PC-3 (cell line): Measurements from ENCODE around the gene TSGA10IP. TPM values are rescaled to one million over a fixed set of nuclear protein-coding genes. Genes with fewer than 3 reads are reported as not detected.

Experiments
- ATAC-seq: fragments of 200-7000 bp; cut with Tn5 transposase; 2 replicates; pipeline ENCODE4 v1.9.1; 2020; ENCODE audit warnings: mild to moderate bottlenecking, moderate library complexity
- Bru-seq: library from RNA; stranded (reverse); fragments of 400-500 nt; gene quantifications from one replicate; lab custom pipeline; 2021; lab: Mats Ljungman, UMichigan
- BruChase-seq, 2 experiments: library from RNA; stranded (reverse); fragments of 400-500 nt; gene quantifications; one replicate each; lab custom pipeline; 2021; lab: Mats Ljungman, UMichigan
- BruUV-seq: library from RNA; stranded (reverse); fragments of 400-500 nt; replicated peaks from 2 replicates; lab custom pipeline; 2021; lab: Mats Ljungman, UMichigan
- CTCF ChIA-PET: fragments of 300-600 bp; sonication (Branson Sonifier 250); formaldehyde crosslinking; loops from one replicate; lab custom pipeline; 2022; ENCODE audit warnings: antibody characterized with exemption; lab: Charles Lee
- POLR2A ChIA-PET: fragments of 300-600 bp; sonication (Branson Sonifier 250); formaldehyde crosslinking; loops from one replicate; lab custom pipeline; 2022; ENCODE audit warnings: antibody characterized with exemption; ENCODE audit not compliant: unreplicated experiment; lab: Charles Lee
- DNase-seq: peaks from one replicate; pipeline ENCODE4 v3.0.0-alpha.2; 2015
- H2AFZ ChIP-seq: fragments of 300-600 bp; sonication (generic); 2 replicates; pipeline ENCODE4 v1.6.0; 2016; ENCODE audit warnings: antibody characterized with exemption, low read length
- H3F3A ChIP-seq: fragments of 300-600 bp; sonication (generic); one replicate; pipeline ENCODE4 v1.6.0; 2017; ENCODE audit warnings: antibody characterized with exemption, low read length, control low read depth, mild to moderate bottlenecking; ENCODE audit not compliant: unreplicated experiment
- H3K27ac ChIP-seq: fragments of 300-600 bp; sonication (generic); 2 replicates; pipeline ENCODE4 v1.5.1; 2016; ENCODE audit warnings: mild to moderate bottlenecking, low read length
- H3K27me3 ChIP-seq: fragments of 300-600 bp; sonication (generic); 2 replicates; pipeline ENCODE4 v1.6.1; 2016; ENCODE audit warnings: low read length, mixed read lengths
- H3K36me3 ChIP-seq: fragments of 300-600 bp; sonication (generic); 2 replicates; pipeline ENCODE4 v1.6.1; 2016; ENCODE audit warnings: low read depth, mixed run types, low read length, mixed read lengths
- H3K4me1 ChIP-seq: fragments of 300-600 bp; sonication (generic); 2 replicates; pipeline ENCODE4 v1.5.1; 2016; ENCODE audit warnings: low read length; ENCODE audit not compliant: insufficient read depth
- H3K4me2 ChIP-seq: fragments of 300-600 bp; sonication (generic); 2 replicates; pipeline ENCODE4 v1.6.0; 2016; ENCODE audit warnings: low read length
- H3K4me3 ChIP-seq: fragments of 300-600 bp; sonication (generic); 2 replicates; pipeline ENCODE4 v1.5.1; 2016; ENCODE audit warnings: mild to moderate bottlenecking, low read length, mixed read lengths
- H3K79me2 ChIP-seq: fragments of 300-600 bp; sonication (generic); 2 replicates; pipeline ENCODE4 v1.6.1; 2017; ENCODE audit warnings: low read length, mixed read lengths
- H3K9ac ChIP-seq: fragments of 300-600 bp; sonication (generic); 2 replicates; pipeline ENCODE4 v1.6.0; 2016; ENCODE audit warnings: mild to moderate bottlenecking, low read length
- H3K9me2 ChIP-seq: fragments of 300-600 bp; sonication (generic); replicated peaks from 2 replicates; pipeline ENCODE4 v1.6.1; 2016; ENCODE audit warnings: mixed run types, low read length, mixed read lengths
- H3K9me3 ChIP-seq: fragments of 300-600 bp; sonication (generic); 2 replicates; pipeline ENCODE4 v1.6.1; 2016; ENCODE audit warnings: low read length, mixed read lengths
- H4K20me1 ChIP-seq: fragments of 300-600 bp; sonication (generic); 2 replicates; pipeline ENCODE4 v1.6.1; 2016; ENCODE audit warnings: low read length, mixed read lengths
- EZH2 ChIP-seq: fragments of 300-600 bp; sonication (generic); IDR thresholded peaks from one replicate; pipeline ENCODE4 v1.6.1; 2017; ENCODE audit warnings: antibody characterized with exemption, mild to moderate bottlenecking, low read length; ENCODE audit not compliant: unreplicated experiment
- EZH2phosphoT487 ChIP-seq: fragments of 300-600 bp; sonication (generic); IDR thresholded peaks from 2 replicates; pipeline ENCODE4 v1.6.1; 2018; ENCODE audit warnings: mild to moderate bottlenecking, antibody characterized with exemption, low read length, borderline replicate concordance
- intact Hi-C: fragments of 100-400 bp; cut with micrococcal nuclease; formaldehyde crosslinking; loops from 2 replicates; pipeline ENCODE4 v1.9.0; 2023
- long read RNA-seq: library from polyadenylated mRNA; unstranded; transcript quantifications from one replicate; pipeline ENCODE4 v2.0.0, GENCODE V29; 2021; ENCODE audit not compliant: unreplicated experiment
- total RNA-seq: library from RNA; depleted of rRNA; stranded (reverse); fragments of >200 nt; gene quantifications from 2 replicates; pipeline ENCODE4 v1.2.3, GENCODE V29; 2014; rRNA removed
- TF ChIP-seq, protein P1 (sequence below): fragments of 300-600 bp; sonication (generic); conservative IDR thresholded peaks from 2 replicates; pipeline ENCODE4 v1.5.1; 2017; ENCODE audit warnings: antibody characterized with exemption, low read depth, mild to moderate bottlenecking, low read length

TSGA10IP gene
- total RNA-seq (not detected in 2 replicates), Bru-seq, nascent RNA (percentile 7 among the genes with signal in this experiment), BruChase-seq, experiment 1, labeled RNA remaining after a 6-hour chase (percentile 25 among the genes with signal in this experiment), BruChase-seq, experiment 2, labeled RNA remaining after a 2-hour chase (percentile 21 among the genes with signal in this experiment)
- long read RNA-seq, result 0 reads

DNA sequence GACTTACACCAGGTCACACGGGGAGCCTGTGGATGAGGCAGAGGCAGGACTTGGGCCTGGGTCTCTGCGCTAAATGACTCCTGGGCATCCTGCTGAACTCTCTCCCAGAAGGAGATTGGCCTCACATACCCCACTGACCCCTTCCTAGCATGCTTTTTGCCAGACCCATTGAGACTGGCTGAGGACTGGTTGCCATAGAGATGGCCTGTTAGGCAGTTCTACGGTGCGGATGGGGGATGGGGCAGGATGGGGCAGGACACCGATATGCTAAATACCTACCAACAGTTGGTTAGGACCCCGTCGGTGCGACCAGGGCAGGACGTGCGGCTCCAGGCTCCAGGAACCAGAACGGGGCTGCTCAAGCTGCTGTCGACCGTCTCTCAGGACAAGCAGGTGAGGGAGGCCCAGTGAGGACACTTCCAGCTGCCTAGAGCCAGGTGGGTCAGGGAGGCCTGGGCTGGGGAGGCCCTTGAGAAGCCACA is at the start of gene TSGA10IP:
TSGA10IP (plus strand) TSS at position 51 of the 482 bp plus-strand sequence; CDS start at position 247, 196 bp downstream.
- Histone ChIP-seq H3K79me2 (no peaks in the 10 kb centered on the region), H3K36me3 (no peaks in the 10 kb centered on the region), H3K9ac (no peak within 1 kb of the TSS), H3K9me2 (no peaks in the 10 kb centered on the region), H4K20me1 (no peaks in the 10 kb centered on the region), H3F3A (no peaks in the 10 kb centered on the region), H3K4me3 (no peak within 1 kb of the TSS), H3K27me3 (no peaks in the 10 kb centered on the region), H3K4me2 (no peak within 1 kb of the TSS), H2AFZ (no peak within 1 kb of the TSS), H3K4me1 (peaks cover 10% of the 10 kb centered on the region; the same call in 1 of the 2 replicates), H3K27ac (no peak within 1 kb of the TSS), H3K9me3 (no peaks in the 10 kb centered on the region)
- intact Hi-C loops, result no loop called here
- TF ChIP-seq, protein P1, sequence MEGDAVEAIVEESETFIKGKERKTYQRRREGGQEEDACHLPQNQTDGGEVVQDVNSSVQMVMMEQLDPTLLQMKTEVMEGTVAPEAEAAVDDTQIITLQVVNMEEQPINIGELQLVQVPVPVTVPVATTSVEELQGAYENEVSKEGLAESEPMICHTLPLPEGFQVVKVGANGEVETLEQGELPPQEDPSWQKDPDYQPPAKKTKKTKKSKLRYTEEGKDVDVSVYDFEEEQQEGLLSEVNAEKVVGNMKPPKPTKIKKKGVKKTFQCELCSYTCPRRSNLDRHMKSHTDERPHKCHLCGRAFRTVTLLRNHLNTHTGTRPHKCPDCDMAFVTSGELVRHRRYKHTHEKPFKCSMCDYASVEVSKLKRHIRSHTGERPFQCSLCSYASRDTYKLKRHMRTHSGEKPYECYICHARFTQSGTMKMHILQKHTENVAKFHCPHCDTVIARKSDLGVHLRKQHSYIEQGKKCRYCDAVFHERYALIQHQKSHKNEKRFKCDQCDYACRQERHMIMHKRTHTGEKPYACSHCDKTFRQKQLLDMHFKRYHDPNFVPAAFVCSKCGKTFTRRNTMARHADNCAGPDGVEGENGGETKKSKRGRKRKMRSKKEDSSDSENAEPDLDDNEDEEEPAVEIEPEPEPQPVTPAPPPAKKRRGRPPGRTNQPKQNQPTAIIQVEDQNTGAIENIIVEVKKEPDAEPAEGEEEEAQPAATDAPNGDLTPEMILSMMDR, result no peak
- TF ChIP-seq EZH2 (no peak), EZH2phosphoT487 (no peak)
- ATAC-seq (no peak), DNase-seq (no peak)
- POLR2A ChIA-PET, result no interaction called here
- no TSS peak for BruUV-seq
- CTCF ChIA-PET, result no interaction called here

DNA sequence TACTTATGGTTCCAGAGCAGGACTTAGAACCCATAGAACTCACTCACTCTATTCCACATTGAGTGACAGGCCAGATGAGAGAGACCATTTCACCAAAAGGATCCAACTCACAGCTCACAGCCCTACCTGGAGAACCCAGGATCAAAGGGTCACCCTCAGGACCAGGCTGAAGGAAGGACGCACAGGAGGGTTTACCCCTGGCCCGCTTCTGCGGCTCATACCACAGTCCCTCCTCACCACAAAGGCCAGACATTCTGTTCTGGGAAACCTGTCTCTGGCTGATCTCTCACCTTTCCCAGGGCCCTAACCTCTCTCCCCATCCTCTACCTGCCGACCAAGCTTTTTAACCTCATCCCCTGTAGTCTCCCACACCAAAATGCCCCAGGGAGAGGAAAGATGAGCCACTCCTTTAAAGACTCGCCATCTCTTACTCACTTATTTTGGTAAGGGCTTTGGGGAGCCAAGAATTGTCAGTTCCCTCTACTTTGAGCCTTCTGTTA is 49.7 kb upstream of the TSGA10IP start:
- H3K9me3 ChIP-seq, result no peaks in the 10 kb centered on the region
- peaks cover 64% of the 10 kb centered on the region for H4K20me1 ChIP-seq
- no peak overlapping the region for H2AFZ ChIP-seq
- peaks cover 30% of the 10 kb centered on the region for H3K4me1 ChIP-seq
- TF ChIP-seq EZH2 (no peak), EZH2phosphoT487 (no peak)
- TF ChIP-seq, protein P1, result no peak
- H3K9me2 ChIP-seq, result no peaks in the 10 kb centered on the region
- peak overlapping the region; percentile 98 for H3K9ac ChIP-seq
- intact Hi-C loops, result no loop called here
- peaks cover 69% of the 10 kb centered on the region for H3K79me2 ChIP-seq
- CTCF ChIA-PET, result no interaction called here
- peaks cover 64% of the 10 kb centered on the region for H3K36me3 ChIP-seq
- no TSS peak for BruUV-seq
- H3K4me2 ChIP-seq, result peak overlapping the region; percentile 96
- H3F3A ChIP-seq, result peaks cover 57% of the 10 kb centered on the region
- no peaks in the 10 kb centered on the region for H3K27me3 ChIP-seq
- no peak for ATAC-seq
- H3K4me3 ChIP-seq, result peak overlapping the region; percentile 78
- peak overlapping the region; percentile 96 for H3K27ac ChIP-seq
- DNase-seq, result peak; percentile 54
- POLR2A ChIA-PET, result interaction anchor here (0.7 to 0.8 kb wide), 2 partner anchors 23 to 83 kb away, joined by 3 read pairs; no protein-coding TSS in a partner anchor
